Midbrain (tissue), 1 donor: Measurements from ENCODE around the gene ABCC12.
"Not testable (repeated sequence)": the region's sequence is repeated elsewhere in the genome, so short reads cannot be mapped to it uniquely, and the experiment has no call there.

ENCODE experiments used
- DNase-seq: peaks from one replicate; lab custom pipeline; 2025; lab: John Stamatoyannopoulos, UW

The ABCC12 gene

GRCh38 chr16:48155926-48156789 lies at the start of gene ABCC12:
Gene ABCC12 (minus strand): TSS chr16:48155993. CDS start chr16:48146424, 9,569 bp downstream.
- no peak for DNase-seq

- DNase-seq, result no peak
These were observed 49.0 kb upstream of the ABCC12 start for GRCh38 chr16:48204825-48205151.

GRCh38 chr16:48203974-48204824 lies 48.4 kb upstream of the ABCC12 start:
- no peak for DNase-seq

GRCh38 chr16:48201515-48202201 lies 45.9 kb upstream of the ABCC12 start:
- DNase-seq, result no peak

- no peak for DNase-seq
These were observed 41.5 kb upstream of the ABCC12 start for GRCh38 chr16:48197294-48197693.

- no peak for DNase-seq
These were observed 39.2 kb upstream of the ABCC12 start for GRCh38 chr16:48194828-48195556.

- no peak for DNase-seq
These were observed 38.1 kb upstream of the ABCC12 start for GRCh38 chr16:48193846-48194245.

GRCh38 chr16:48188449-48189102 lies 32.8 kb upstream of the ABCC12 start:
- DNase-seq, result no peak

GRCh38 chr16:48187779-48188178 lies 32.0 kb upstream of the ABCC12 start:
- no peak for DNase-seq

GRCh38 chr16:48184681-48185080 lies 28.9 kb upstream of the ABCC12 start:
- no peak for DNase-seq

- no peak for DNase-seq
These were observed 27.3 kb upstream of the ABCC12 start for GRCh38 chr16:48182979-48183537.

GRCh38 chr16:48181746-48182520 lies 26.1 kb upstream of the ABCC12 start:
- not testable (repeated sequence) for DNase-seq

- no peak for DNase-seq
These were observed 25.2 kb upstream of the ABCC12 start for GRCh38 chr16:48180868-48181480.

GRCh38 chr16:48176635-48177408 lies 21.0 kb upstream of the ABCC12 start:
- no peak for DNase-seq

GRCh38 chr16:48173889-48174288 lies 18.1 kb upstream of the ABCC12 start:
- DNase-seq, result no peak

GRCh38 chr16:48172682-48173081 lies 16.9 kb upstream of the ABCC12 start:
- DNase-seq, result no peak

GRCh38 chr16:48169896-48170295 lies 14.1 kb upstream of the ABCC12 start:
- DNase-seq, result no peak

- DNase-seq, result no peak
These were observed 12.3 kb upstream of the ABCC12 start for GRCh38 chr16:48168075-48168474.

- DNase-seq, result not testable (repeated sequence)
These were observed 10.8 kb upstream of the ABCC12 start for GRCh38 chr16:48166617-48167016.
